Measurements from ENCODE around the gene SEZ6L. TPM values are rescaled to one million over a fixed set of nuclear protein-coding genes. Genes with fewer than 3 reads are reported as not detected.

SEZ6L gene
- total RNA-seq (2021; ENCODE audit: unreplicated experiment), result not detected
- polyA plus RNA-seq (2012), result not detected in 2 replicates
- Bru-seq, nascent RNA, result percentile 1 among the genes with signal in this experiment
- BruChase-seq, experiment 1, labeled RNA remaining after a 6-hour chase, result not detected
- not detected for BruChase-seq, experiment 2, labeled RNA remaining after a 2-hour chase
- long read RNA-seq, result 0 reads

- Histone ChIP-seq H3K79me2 (ENCODE audit: insufficient read depth, low read length) (no peaks in the 10 kb centered on the region), H3K9ac (ENCODE audit: low read length) (no peak within 1 kb of the TSS), H3K27me3 (ENCODE audit: insufficient read depth, low read length) (peaks cover 11% of the 10 kb centered on the region; the same call in 1 of the 2 replicates), H3K4me3 (replicated peaks in 1 of 2; ENCODE audit: low read depth in 1 of 2, low read length in 2 of 2) (no peak within 1 kb of the TSS), H3K36me3 (ENCODE audit: control insufficient read depth in 1 of 2, insufficient read depth in 2 of 2, low read length in 2 of 2) (no peaks in the 10 kb centered on the region), H3K9me2 (ENCODE audit: insufficient read depth) (no peaks in the 10 kb centered on the region), H3K9me3 (ENCODE audit: control insufficient read depth in 1 of 2, insufficient read depth in 1 of 2, low read depth in 1 of 2, low read length in 2 of 2) (no peaks in the 10 kb centered on the region), H4K20me1 (ENCODE audit: insufficient read depth) (no peaks in the 10 kb centered on the region), H3K4me2 (ENCODE audit: low read length) (no peak within 1 kb of the TSS), H3K4me1 (ENCODE audit: control insufficient read depth in 1 of 2, insufficient read depth in 2 of 2, low read length in 2 of 2) (no peaks in the 10 kb centered on the region), H2AFZ (ENCODE audit: low read depth, low read length, poor library complexity, severe bottlenecking) (no peak within 1 kb of the TSS), H3K27ac (ENCODE audit: low read depth, low read length) (no peak within 1 kb of the TSS)
- intact Hi-C loops (cut with micrococcal nuclease), result loop anchor here (5.0 kb wide), 1 partner anchor 138 kb away; no protein-coding TSS in a partner anchor
- ChIA-PET RAD21 (ENCODE audit: low non-redundant PET in 1 of 2, low total read pairs in 2 of 2, uncharacterized antibody in 2 of 2, unreplicated experiment in 2 of 2) (no interaction called here), POLR2A (no interaction called here), CTCF (no interaction called here)
- no peak for DNase-seq (ENCODE audit: low read depth, low spot score)
- ATAC-seq, result no peak
- TF ChIP-seq SRF (IDR thresholded peaks at IDR 0.05; ENCODE audit: low read depth), result no peak
- TF ChIP-seq EZH2phosphoT487 (IDR thresholded peaks at IDR 0.05; ENCODE audit: borderline replicate concordance), result no peak
- no peak for TF ChIP-seq EGR1 (IDR thresholded peaks at IDR 0.05; ENCODE audit: low read depth)
- TF ChIP-seq MAX (IDR thresholded peaks at IDR 0.05), result no peak
- TF ChIP-seq CTCF (IDR thresholded peaks at IDR 0.05 in 2 of 3, conservative IDR thresholded peaks at IDR 0.05 in 1 of 3; ENCODE audit: borderline replicate concordance in 1 of 3, insufficient read depth in 1 of 3, low read depth in 2 of 3, low read length in 2 of 3), result no peak
- TF ChIP-seq SP1 (IDR thresholded peaks at IDR 0.05; ENCODE audit: low read depth), result no peak
- no peak for TF ChIP-seq JUND (IDR thresholded peaks at IDR 0.05)
- TF ChIP-seq POLR2AphosphoS5 (IDR thresholded peaks at IDR 0.05; ENCODE audit: low read depth, low read length), result no peak
- no peak for TF ChIP-seq TCF7L2 (IDR thresholded peaks at IDR 0.05; ENCODE audit: borderline replicate concordance, extremely low read depth, insufficient read depth, insufficient read length)
- TF ChIP-seq EZH2 (IDR thresholded peaks at IDR 0.05), result no peak
- no peak for TF ChIP-seq YY1 (IDR thresholded peaks at IDR 0.05; ENCODE audit: extremely low read depth, insufficient replicate concordance, low read depth, low read length)
- no peak for TF ChIP-seq ZFX (IDR thresholded peaks at IDR 0.05)
- TF ChIP-seq POLR2A (IDR thresholded peaks at IDR 0.05; ENCODE audit: borderline replicate concordance, extremely low read depth, insufficient read depth, insufficient read length), result no peak
- no peak for TF ChIP-seq ZBTB33 (IDR thresholded peaks at IDR 0.05; ENCODE audit: extremely low read depth, insufficient replicate concordance, low read length)
- no peak for TF ChIP-seq SIN3A (IDR thresholded peaks at IDR 0.05; ENCODE audit: low read depth)
- TF ChIP-seq FOSL1 (IDR thresholded peaks at IDR 0.05; ENCODE audit: low read depth), result no peak
- TF ChIP-seq CEBPB (IDR thresholded peaks at IDR 0.05; ENCODE audit: low read depth), result no peak
- TF ChIP-seq, protein P1, sequence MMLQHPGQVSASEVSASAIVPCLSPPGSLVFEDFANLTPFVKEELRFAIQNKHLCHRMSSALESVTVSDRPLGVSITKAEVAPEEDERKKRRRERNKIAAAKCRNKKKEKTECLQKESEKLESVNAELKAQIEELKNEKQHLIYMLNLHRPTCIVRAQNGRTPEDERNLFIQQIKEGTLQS (IDR thresholded peaks at IDR 0.05), result no peak
- no peak for TF ChIP-seq REST (IDR thresholded peaks at IDR 0.05; ENCODE audit: low read depth)
- BruUV-seq (replicated peaks), result no TSS peak
Measured at GRCh38 chr22:26169315-26170111, at the start of gene SEZ6L. Gene SEZ6L, plus strand, starts transcription at chr22:26169462. Its CDS starts 208 bp downstream, at chr22:26169670.

Measured in HCT116 (cell line).